Measurements from ENCODE around the gene GPR173.
A peak's percentile ranks its signal among the peaks of the same experiment; 100 is the strongest.

The GPR173 gene

DNA sequence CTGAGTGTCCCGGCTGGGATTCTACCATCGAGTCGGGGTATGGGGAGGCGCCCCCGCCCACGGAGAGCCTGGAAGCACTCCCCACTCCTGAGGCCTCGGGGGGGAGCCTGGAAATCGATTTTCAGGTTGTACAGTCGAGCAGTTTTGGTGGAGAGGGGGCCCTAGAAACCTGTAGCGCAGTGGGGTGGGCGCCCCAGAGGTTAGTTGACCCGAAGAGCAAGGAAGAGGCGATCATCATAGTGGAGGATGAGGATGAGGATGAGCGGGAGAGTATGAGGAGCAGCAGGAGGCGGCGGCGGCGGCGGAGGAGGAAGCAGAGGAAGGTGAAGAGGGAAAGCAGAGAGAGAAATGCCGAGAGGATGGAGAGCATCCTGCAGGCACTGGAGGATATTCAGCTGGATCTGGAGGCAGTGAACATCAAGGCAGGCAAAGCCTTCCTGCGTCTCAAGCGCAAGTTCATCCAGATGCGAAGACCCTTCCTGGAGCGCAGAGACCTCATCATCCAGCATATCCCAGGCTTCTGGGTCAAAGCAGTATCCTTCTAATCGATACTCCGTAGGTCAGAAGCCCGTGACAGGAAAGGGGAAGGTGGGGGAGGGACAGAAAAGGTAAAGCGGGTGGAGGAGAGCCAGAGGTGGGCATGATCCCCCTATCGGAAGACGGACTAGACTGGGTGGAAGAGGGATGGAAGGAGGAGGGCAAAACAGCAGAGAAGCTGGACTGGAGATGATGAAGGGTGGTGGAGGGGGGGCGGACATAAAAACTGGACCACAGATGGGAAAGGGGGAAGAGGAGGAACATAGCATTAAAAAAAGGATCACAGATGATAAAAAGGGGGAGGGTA lies 34.4 kb downstream of the GPR173 start:
- Histone ChIP-seq H3K9ac (ENCODE audit: insufficient read length) (peak overlapping the region; percentile 88), H3K4me3 (peak overlapping the region; percentile 80), H3K9me3 (ENCODE audit: low read depth, low read length) (no peaks in the 10 kb centered on the region), H3K27ac (no peak overlapping the region), H3K36me3 (ENCODE audit: insufficient read depth, low read length) (peaks cover 42% of the 10 kb centered on the region; the same call in 1 of the 2 replicates)
- no peak for TF ChIP-seq EZH2 (IDR thresholded peaks at IDR 0.05)
- TF ChIP-seq FOXP2 (optimal IDR thresholded peaks at IDR 0.05; ENCODE audit: control extremely low read depth, extremely low read length, insufficient read depth): no peak
- TF ChIP-seq POLR2AphosphoS5 (IDR thresholded peaks at IDR 0.05; ENCODE audit: borderline replicate concordance, low read depth, low read length): no peak
- DNase-seq (ENCODE audit: low read depth, low spot score): no peak

DNA sequence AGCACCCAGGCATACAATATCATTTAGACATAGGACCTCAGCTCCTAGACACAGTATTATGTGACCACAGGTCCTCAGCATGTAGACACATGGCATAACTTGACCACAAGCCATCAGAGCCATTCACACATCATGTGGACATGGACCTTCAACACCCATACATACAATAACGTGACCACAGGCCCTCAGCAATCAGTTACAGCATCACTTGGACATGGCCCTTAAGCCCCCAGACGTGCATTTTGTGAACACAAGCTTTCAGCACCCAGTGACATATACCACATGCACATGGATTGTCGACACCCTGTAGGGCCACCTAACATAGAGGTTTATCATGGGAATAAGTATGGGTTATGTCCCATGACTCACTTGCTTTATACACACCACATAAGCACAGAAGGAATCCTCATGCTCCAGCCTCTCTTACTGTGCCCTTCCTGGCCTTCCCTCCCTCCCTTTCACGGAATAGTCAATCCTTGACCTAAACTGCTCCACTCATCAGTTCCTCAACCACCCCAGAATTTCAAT lies 35.5 kb downstream of the GPR173 start:
- Histone ChIP-seq H3K27ac (no peak overlapping the region), H3K9me3 (ENCODE audit: low read depth, low read length) (no peaks in the 10 kb centered on the region), H3K36me3 (ENCODE audit: insufficient read depth, low read length) (peaks cover 44% of the 10 kb centered on the region; the same call in 1 of the 2 replicates), H3K9ac (ENCODE audit: insufficient read length) (no peak overlapping the region), H3K4me3 (peak overlapping the region; percentile 80)
- TF ChIP-seq POLR2AphosphoS5 (IDR thresholded peaks at IDR 0.05; ENCODE audit: borderline replicate concordance, low read depth, low read length) (0 out of 2 replicates have a peak, but pooled peaks have one; percentile 9), EZH2 (IDR thresholded peaks at IDR 0.05) (no peak), FOXP2 (optimal IDR thresholded peaks at IDR 0.05; ENCODE audit: control extremely low read depth, extremely low read length, insufficient read depth) (no peak)
- no peak for DNase-seq (ENCODE audit: low read depth, low spot score)

DNA sequence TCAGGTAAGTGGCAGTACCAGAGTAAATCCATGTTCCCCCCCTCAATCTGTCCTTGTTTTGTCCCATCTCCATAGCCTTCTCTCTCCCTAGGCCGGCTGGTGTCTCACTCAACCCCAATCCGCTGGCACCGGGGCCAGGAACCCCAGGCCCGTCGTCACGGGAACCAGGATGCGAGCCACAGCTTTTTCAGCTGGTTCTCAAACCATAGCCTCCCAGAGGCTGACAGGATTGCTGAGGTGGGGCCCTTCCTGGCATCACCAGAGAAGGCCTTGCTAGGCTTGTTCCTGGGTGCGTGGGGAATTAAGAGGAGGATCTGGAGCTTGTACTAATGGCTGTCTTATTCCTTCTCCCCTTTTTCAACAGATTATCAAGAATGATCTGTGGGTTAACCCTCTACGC lies 36.3 kb downstream of the GPR173 start:
- Histone ChIP-seq H3K9me3 (ENCODE audit: low read depth, low read length) (no peaks in the 10 kb centered on the region), H3K4me3 (no peak overlapping the region), H3K9ac (ENCODE audit: insufficient read length) (no peak overlapping the region), H3K36me3 (ENCODE audit: insufficient read depth, low read length) (peaks cover 44% of the 10 kb centered on the region; the same call in 1 of the 2 replicates), H3K27ac (no peak overlapping the region)
- DNase-seq (ENCODE audit: low read depth, low spot score): no peak
- TF ChIP-seq FOXP2 (optimal IDR thresholded peaks at IDR 0.05; ENCODE audit: control extremely low read depth, extremely low read length, insufficient read depth) (no peak), POLR2AphosphoS5 (IDR thresholded peaks at IDR 0.05; ENCODE audit: borderline replicate concordance, low read depth, low read length) (no peak), EZH2 (IDR thresholded peaks at IDR 0.05) (no peak)

DNA sequence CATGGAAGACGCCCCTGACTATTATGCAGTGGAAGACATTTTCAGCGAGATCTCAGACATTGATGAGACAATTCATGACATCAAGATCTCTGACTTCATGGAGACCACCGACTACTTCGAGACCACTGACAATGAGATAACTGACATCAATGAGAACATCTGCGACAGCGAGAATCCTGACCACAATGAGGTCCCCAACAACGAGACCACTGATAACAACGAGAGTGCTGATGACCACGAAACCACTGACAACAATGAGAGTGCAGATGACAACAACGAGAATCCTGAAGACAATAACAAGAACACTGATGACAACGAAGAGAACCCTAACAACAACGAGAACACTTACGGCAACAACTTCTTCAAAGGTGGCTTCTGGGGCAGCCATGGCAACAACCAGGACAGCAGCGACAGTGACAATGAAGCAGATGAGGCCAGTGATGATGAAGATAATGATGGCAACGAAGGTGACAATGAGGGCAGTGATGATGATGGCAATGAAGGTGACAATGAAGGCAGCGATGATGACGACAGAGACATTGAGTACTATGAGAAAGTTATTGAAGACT lies 37.2 kb downstream of the GPR173 start:
- Histone ChIP-seq H3K9me3 (ENCODE audit: low read depth, low read length) (no peaks in the 10 kb centered on the region), H3K36me3 (ENCODE audit: insufficient read depth, low read length) (peaks cover 44% of the 10 kb centered on the region; the same call in 1 of the 2 replicates), H3K27ac (no peak overlapping the region), H3K4me3 (no peak overlapping the region), H3K9ac (ENCODE audit: insufficient read length) (no peak overlapping the region)
- TF ChIP-seq FOXP2 (optimal IDR thresholded peaks at IDR 0.05; ENCODE audit: control extremely low read depth, extremely low read length, insufficient read depth): no peak
- no peak for TF ChIP-seq EZH2 (IDR thresholded peaks at IDR 0.05)
- TF ChIP-seq POLR2AphosphoS5 (IDR thresholded peaks at IDR 0.05; ENCODE audit: borderline replicate concordance, low read depth, low read length): no peak
- DNase-seq (ENCODE audit: low read depth, low spot score): no peak

DNA sequence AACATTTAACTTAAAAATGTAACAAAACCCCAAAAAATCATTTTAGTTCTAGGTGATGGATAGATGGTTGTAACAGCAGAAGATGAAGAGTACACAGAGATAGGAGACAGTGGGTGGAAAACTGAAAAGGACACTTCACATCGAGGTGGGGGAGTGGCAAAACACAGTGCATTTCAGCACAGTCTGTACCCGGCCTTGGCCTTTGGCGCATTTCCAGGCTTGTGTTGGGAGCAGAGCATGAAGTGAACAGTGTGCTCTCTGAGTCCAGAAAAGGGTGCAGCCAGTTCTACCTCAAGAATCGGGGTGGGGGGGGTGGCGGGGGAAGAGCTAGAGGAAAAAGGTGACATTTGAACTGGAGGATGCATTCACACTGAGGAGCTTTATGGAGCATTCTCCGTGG lies 37.9 kb downstream of the GPR173 start:
- no peaks in the 10 kb centered on the region for H3K9me3 ChIP-seq (ENCODE audit: low read depth, low read length)
- TF ChIP-seq EZH2 (IDR thresholded peaks at IDR 0.05) (no peak), POLR2AphosphoS5 (IDR thresholded peaks at IDR 0.05; ENCODE audit: borderline replicate concordance, low read depth, low read length) (no peak), FOXP2 (optimal IDR thresholded peaks at IDR 0.05; ENCODE audit: control extremely low read depth, extremely low read length, insufficient read depth) (no peak)
- H3K27ac ChIP-seq: no peak overlapping the region
- no peak overlapping the region for H3K9ac ChIP-seq (ENCODE audit: insufficient read length)
- peaks cover 44% of the 10 kb centered on the region; the same call in 1 of the 2 replicates for H3K36me3 ChIP-seq (ENCODE audit: insufficient read depth, low read length)
- no peak overlapping the region for H3K4me3 ChIP-seq
- DNase-seq (ENCODE audit: low read depth, low spot score): no peak

DNA sequence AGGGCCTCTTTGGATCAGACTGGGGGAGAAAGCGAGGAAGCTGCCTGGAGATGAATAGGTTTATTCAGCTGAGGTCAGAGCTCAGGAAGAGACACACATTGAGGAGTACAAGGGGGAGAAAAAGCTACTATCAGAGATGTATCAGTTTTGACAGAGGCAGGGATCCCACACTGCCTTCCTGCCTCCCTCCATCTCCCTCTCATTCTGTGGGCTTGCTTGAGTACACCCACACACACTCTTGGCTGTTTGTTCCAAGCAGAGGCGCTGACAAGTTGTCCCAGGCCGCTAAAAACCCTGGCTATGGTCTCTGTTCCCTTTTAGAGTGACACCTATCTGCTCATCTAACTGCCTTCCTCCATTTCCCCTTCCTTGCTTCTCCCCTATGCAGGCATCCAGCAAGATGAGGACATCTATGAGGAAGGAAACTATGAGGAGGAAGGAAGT lies 38.8 kb downstream of the GPR173 start:
- H3K9me3 ChIP-seq (ENCODE audit: low read depth, low read length): no peaks in the 10 kb centered on the region
- TF ChIP-seq FOXP2 (optimal IDR thresholded peaks at IDR 0.05; ENCODE audit: control extremely low read depth, extremely low read length, insufficient read depth): no peak
- TF ChIP-seq EZH2 (IDR thresholded peaks at IDR 0.05): no peak
- TF ChIP-seq POLR2AphosphoS5 (IDR thresholded peaks at IDR 0.05; ENCODE audit: borderline replicate concordance, low read depth, low read length): no peak
- no peak overlapping the region for H3K9ac ChIP-seq (ENCODE audit: insufficient read length)
- peak overlapping the region; percentile 84; the same call in 1 of the 2 replicates for H3K27ac ChIP-seq
- H3K36me3 ChIP-seq (ENCODE audit: insufficient read depth, low read length): peaks cover 44% of the 10 kb centered on the region; the same call in 1 of the 2 replicates
- H3K4me3 ChIP-seq: no peak overlapping the region
- DNase-seq (ENCODE audit: low read depth, low spot score): no peak

DNA sequence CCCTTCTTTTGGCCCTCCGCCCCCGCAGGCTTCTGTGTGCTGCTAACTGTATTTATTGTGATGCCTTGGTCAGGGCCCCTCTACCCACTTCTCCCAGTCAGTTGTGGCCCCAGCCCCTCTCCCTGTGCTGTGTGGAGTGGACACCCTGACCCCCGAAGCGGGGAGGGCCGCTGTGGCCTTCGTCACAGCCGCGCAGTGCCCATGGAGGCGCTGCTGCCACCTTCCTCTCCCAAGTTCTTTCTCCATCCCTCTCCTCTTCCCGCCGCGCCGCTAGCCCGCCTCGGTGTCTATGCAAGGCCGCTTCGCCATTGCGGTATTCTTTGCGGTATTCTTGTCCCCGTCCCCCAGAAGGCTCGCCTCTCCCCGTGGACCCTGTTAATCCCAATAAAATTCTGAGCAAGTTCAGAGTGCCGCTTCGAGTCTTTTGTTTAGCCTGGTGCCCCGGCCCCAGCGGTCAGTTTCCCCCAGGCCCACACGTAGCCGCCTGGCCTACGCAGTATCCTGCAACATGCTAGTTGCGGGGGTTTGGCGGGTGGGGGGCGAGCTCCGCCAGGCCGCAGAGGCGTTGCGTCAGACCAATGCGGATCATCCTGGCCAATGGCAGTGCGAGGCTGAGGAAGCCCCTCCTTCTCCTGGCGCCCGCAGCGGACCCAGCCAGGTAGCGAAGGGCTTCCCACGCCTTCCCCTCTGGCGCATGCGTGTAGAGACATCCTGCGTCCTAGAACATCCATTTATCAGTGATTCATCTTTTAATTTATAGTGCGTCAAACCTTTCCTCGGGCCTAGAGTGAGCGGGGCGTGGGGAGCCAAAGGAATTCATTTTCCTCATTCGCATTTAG lies 39.8 kb downstream of the GPR173 start:
- peak; percentile 39 for TF ChIP-seq FOXP2 (optimal IDR thresholded peaks at IDR 0.05; ENCODE audit: control extremely low read depth, extremely low read length, insufficient read depth)
- no peak for TF ChIP-seq EZH2 (IDR thresholded peaks at IDR 0.05)
- TF ChIP-seq POLR2AphosphoS5 (IDR thresholded peaks at IDR 0.05; ENCODE audit: borderline replicate concordance, low read depth, low read length): peak; percentile 60; the same call in 1 of the 2 replicates
- Histone ChIP-seq H3K4me3 (peak overlapping the region; percentile 77), H3K9ac (ENCODE audit: insufficient read length) (peak overlapping the region; percentile 58), H3K36me3 (ENCODE audit: insufficient read depth, low read length) (peaks cover 43% of the 10 kb centered on the region; the same call in 1 of the 2 replicates), H3K27ac (peak overlapping the region; percentile 84), H3K9me3 (ENCODE audit: low read depth, low read length) (no peaks in the 10 kb centered on the region)
- no peak for DNase-seq (ENCODE audit: low read depth, low spot score)
